Medulla oblongata (tissue), 1 donor: ENCODE results near the gene EPHA8.
A peak's percentile ranks its signal among the peaks of the same experiment; 100 is the strongest.

Source experiments
- DNase-seq: peaks from one replicate; pipeline ENCODE4 v3.0.0-alpha.2; 2015; ENCODE audit errors: extremely low spot score

The EPHA8 gene

GRCh38 chr1:22645931-22646330, 82.6 kb downstream of the EPHA8 start:
- DNase-seq, result peak; percentile 29

GRCh38 chr1:22646384-22646783, 83.1 kb downstream of the EPHA8 start:
- DNase-seq, result no peak

- DNase-seq, result no peak
Observed at GRCh38 chr1:22650089-22650693, 86.9 kb downstream of the EPHA8 start.

GRCh38 chr1:22651941-22652856, 88.9 kb downstream of the EPHA8 start:
- no peak for DNase-seq

GRCh38 chr1:22652881-22653316, 89.6 kb downstream of the EPHA8 start, which contains the start of gene C1QB:
TSS of gene C1QB (plus strand) at chr1:22653236. CDS start at chr1:22659463, 6,227 bp downstream.
- peak; percentile 83 for DNase-seq
